GM12878 (cell line): ENCODE results near the gene HOOK2. TPM values are rescaled to one million over a fixed set of nuclear protein-coding genes. Genes with fewer than 3 reads are reported as not detected.

Source experiments
- ATAC-seq: fragments of 200-7000 bp; cut with Tn5 transposase; 3 replicates; pipeline ENCODE4 v1.9.1; 2020; ENCODE audit warnings: mild to moderate bottlenecking, moderate library complexity
- BruUV-seq: library from RNA; stranded (reverse); fragments of 400-500 nt; replicated peaks from 2 replicates; lab custom pipeline; 2021; lab: Mats Ljungman, UMichigan
- CTCF ChIA-PET: fragments of 300-600 bp; sonication (Branson Sonifier 250); formaldehyde crosslinking; extraction: SDS; loops from one replicate; lab custom pipeline; 2021; ENCODE audit warnings: inconsistent platforms; lab: Yijun Ruan, JAX
- POLR2A ChIA-PET: fragments of 350-600 bp; formaldehyde crosslinking; extraction: SDS; loops from one replicate; lab custom pipeline; 2021; ENCODE audit warnings: inconsistent platforms; lab: Charles Lee
- RAD21 ChIA-PET: fragments of 300-600 bp; sonication (Branson Sonifier 250); formaldehyde crosslinking; loops from one replicate; lab custom pipeline; 2023; ENCODE audit warnings: antibody characterized with exemption; ENCODE audit not compliant: unreplicated experiment; lab: Charles Lee
- SMC1A ChIA-PET: fragments of 300-600 bp; sonication (Branson Sonifier 250); formaldehyde crosslinking; loops from one replicate; lab custom pipeline; 2023; ENCODE audit not compliant: unreplicated experiment, uncharacterized antibody; lab: Charles Lee
- DNase-seq: peaks from one replicate; pipeline ENCODE4 v3.0.0-alpha.2; 2011; ENCODE audit warnings: low read depth, low spot score
- FAIRE-seq: peaks from 3 replicates; lab custom pipeline; 2011; peaks lifted over from hg19 to GRCh38; lab: Jason Lieb, UNC
- H2AFZ ChIP-seq: 2 replicates; pipeline ENCODE4 v1.6.0; 2011; ENCODE audit warnings: low read depth, low read length, control low read depth; ENCODE audit not compliant: control insufficient read depth
- H3K27ac ChIP-seq: 2 replicates; pipeline ENCODE4 v1.5.1; 2011; ENCODE audit warnings: control low read depth; ENCODE audit not compliant: control insufficient read depth, insufficient read depth
- H3K27me3 ChIP-seq, 2 experiments: replicated peaks in 1 of 2; 2 replicates each; pipeline versions ENCODE4 v1.6.0 to v1.6.1; 2011; ENCODE audit warnings: low read length in 1 of 2; ENCODE audit not compliant: control insufficient read depth in 2 of 2, insufficient read depth in 2 of 2
- H3K36me3 ChIP-seq, 2 experiments: 2 replicates each; pipeline ENCODE4 v1.5.1; 2011; ENCODE audit warnings: low read length in 1 of 2; ENCODE audit not compliant: control insufficient read depth in 2 of 2, insufficient read depth in 2 of 2
- H3K4me1 ChIP-seq: 2 replicates; pipeline ENCODE4 v1.6.1; 2011; ENCODE audit warnings: mild to moderate bottlenecking, low read length, moderate library complexity, mixed read lengths; ENCODE audit not compliant: control insufficient read depth, insufficient read depth
- H3K4me2 ChIP-seq: 2 replicates; pipeline ENCODE4 v1.6.0; 2011; ENCODE audit warnings: control low read depth; ENCODE audit not compliant: control insufficient read depth, insufficient read depth
- H3K4me3 ChIP-seq: fragments of 200-600 bp; sonication (generic); 2 replicates; pipeline ENCODE4 v1.5.1; 2016
- H3K79me2 ChIP-seq: 2 replicates; pipeline ENCODE4 v1.6.0; 2011; ENCODE audit warnings: low read length; ENCODE audit not compliant: control insufficient read depth, insufficient read depth
- H3K9ac ChIP-seq: 2 replicates; pipeline ENCODE4 v1.8.0; 2011; ENCODE audit warnings: low read length, control low read depth, mixed read lengths; ENCODE audit not compliant: control insufficient read depth, insufficient read depth
- H3K9me3 ChIP-seq: replicated peaks from 3 replicates; pipeline ENCODE4 v1.5.1; 2011; ENCODE audit warnings: mild to moderate bottlenecking, low read length; ENCODE audit not compliant: control insufficient read depth, insufficient read depth
- H4K20me1 ChIP-seq: 2 replicates; pipeline ENCODE4 v1.6.0; 2011; ENCODE audit not compliant: control insufficient read depth, insufficient read depth
- CHD1 ChIP-seq: IDR thresholded peaks from 2 replicates; pipeline ENCODE4 v1.6.1; 2012; ENCODE audit warnings: low read depth, low read length, improper control_type of control experiment
- CREM ChIP-seq: IDR thresholded peaks from 2 replicates; pipeline ENCODE4 v1.6.1; 2014; ENCODE audit warnings: antibody characterized with exemption, low read depth
- DPF2 ChIP-seq: fragments of 450-650 bp; IDR thresholded peaks from 2 replicates; pipeline ENCODE4 v1.6.1; 2017; ENCODE audit warnings: mild to moderate bottlenecking
- EED ChIP-seq: sonication (generic); IDR thresholded peaks from 2 replicates; pipeline ENCODE4 v1.6.1; 2016; ENCODE audit warnings: antibody characterized with exemption, low read depth
- FOS ChIP-seq: IDR thresholded peaks from 3 replicates; pipeline ENCODE4 v1.6.1; 2011; ENCODE audit warnings: borderline replicate concordance; ENCODE audit not compliant: insufficient read length; ENCODE audit errors: extremely low read depth
- HDGF ChIP-seq: fragments of 450-650 bp; IDR thresholded peaks from 2 replicates; pipeline ENCODE4 v1.6.1; 2016; ENCODE audit warnings: antibody characterized with exemption
- JUNB ChIP-seq: IDR thresholded peaks from 2 replicates; pipeline ENCODE4 v1.6.1; 2016; ENCODE audit warnings: antibody characterized with exemption, mild to moderate bottlenecking
- JUND ChIP-seq: IDR thresholded peaks from 2 replicates; pipeline ENCODE4 v1.6.1; 2012; ENCODE audit warnings: low read depth, mild to moderate bottlenecking, low read length, improper control_type of control experiment, moderate library complexity
- KDM1A ChIP-seq: fragments of 200-600 bp; sonication (generic); IDR thresholded peaks from 2 replicates; pipeline ENCODE4 v1.6.1; 2016; ENCODE audit warnings: borderline replicate concordance
- MTA3 ChIP-seq: IDR thresholded peaks from 2 replicates; pipeline ENCODE4 v1.6.1; 2012; ENCODE audit warnings: low read length, inconsistent platforms, borderline replicate concordance
- RCOR1 ChIP-seq: conservative IDR thresholded peaks from 2 replicates; pipeline ENCODE4 v1.6.1; 2012; ENCODE audit warnings: low read depth, low read length, improper control_type of control experiment
- SKIL ChIP-seq: fragments of 450-650 bp; IDR thresholded peaks from 2 replicates; pipeline ENCODE4 v1.6.1; 2017; ENCODE audit warnings: mild to moderate bottlenecking, low read depth, inconsistent platforms; ENCODE audit not compliant: poor library complexity, severe bottlenecking
- SREBF1 ChIP-seq: IDR thresholded peaks from 2 replicates; pipeline ENCODE4 v1.6.1; 2012; ENCODE audit warnings: mild to moderate bottlenecking, low read length
- TBL1XR1 ChIP-seq: IDR thresholded peaks from 2 replicates; pipeline ENCODE4 v1.6.1; 2012; ENCODE audit warnings: low read depth, low read length, improper control_type of control experiment
- ZBTB33 ChIP-seq: fragments of 450-650 bp; IDR thresholded peaks from 2 replicates; pipeline ENCODE4 v1.6.1; 2017; ENCODE audit warnings: mild to moderate bottlenecking
- ZBTB4 ChIP-seq: fragments of 450-650 bp; formaldehyde crosslinking; IDR thresholded peaks from 2 replicates; pipeline ENCODE4 v1.4.0; 2022; ENCODE audit warnings: mild to moderate bottlenecking, moderate library complexity
- ZZZ3 ChIP-seq: IDR thresholded peaks from 2 replicates; pipeline ENCODE4 v1.6.1; 2011; ENCODE audit warnings: low read depth; ENCODE audit not compliant: control insufficient read depth, insufficient read length
- WGBS: methylation state at CpG from one replicate; pipeline ENCODE4 v1.1.6; 2016; ENCODE audit warnings: low lambda C conversion rate; ENCODE audit not compliant: insufficient replicate concordance, insufficient coverage; ENCODE audit errors: missing lambda C conversion rate; 5-methylcytosine and 5-hydroxymethylcytosine counted together
- in situ Hi-C: fragments of 300-500 bp; cut with MboI; formaldehyde crosslinking; loops from 9 replicates; pipeline ENCODE4 v1.14.3; 2018; ENCODE audit warnings: mixed read lengths
- intact Hi-C: fragments of 100-400 bp; cut with micrococcal nuclease; formaldehyde crosslinking; loops from one replicate; pipeline ENCODE4 v1.14.2; 2022; ENCODE audit not compliant: unreplicated experiment
- polyA plus RNA-seq, 11 experiments: library from polyadenylated mRNA; depleted of rRNA in 4 of 11; unstranded in 6 of 11; stranded (reverse) in 5 of 11; fragments of >200 nt; fragmentation: Nextera tagmentation in 4 of 11; fragmentation: Illumina TruSeq in 1 of 11; extraction: Ambion mirVana in 4 of 11; extraction: Trizol in 1 of 11; gene quantifications; 1 replicate in 1 of 11; 2 replicates in 10 of 11; pipeline versions ENCODE4 v1.2.1 to v1.2.3, GENCODE V29; 2011 to 2016; ENCODE audit warnings: inconsistent platforms in 2 of 11, missing spikeins in 2 of 11, low read depth in 1 of 11
- total RNA-seq, 4 experiments: library from RNA; depleted of rRNA in 3 of 4; stranded (reverse); fragments of >200 nt in 3 of 4; fragmentation: Illumina TruSeq in 1 of 4; extraction: Trizol in 1 of 4; gene quantifications; 2 replicates each; pipeline versions ENCODE4 v1.2.1 to v1.2.3, GENCODE V29; 2013 to 2021

Gene HOOK2
- total and polyA plus RNA-seq, 10 of the 15 experiments (the other 5 are each of a cell fraction or from before 2014, with no cell fraction given), result 1.5 to 9.6 (median 6.2) TPM

GRCh38 chr19:12792051-12792852 lies 16.9 kb upstream of the HOOK2 start:
- in situ Hi-C loops, result no loop called here
- BruUV-seq, result no TSS peak
- CTCF ChIA-PET, result interaction anchor here (0.8 to 12.9 kb wide), 6 partner anchors 11 to 108 kb away, joined by 3 to 537 read pairs (median 4); partner anchors contain the start of genes GET3 and HOOK2
- RAD21 ChIA-PET, result interaction anchor here (0.9 to 11.4 kb wide), 7 partner anchors 9 to 58 kb away, joined by 3 to 303 read pairs (median 4); partner anchors contain the start of genes HOOK2 and TRIR
- Histone ChIP-seq H3K27me3 (no peaks in the 10 kb centered on the region), H3K4me3 (peak overlapping the region; percentile 87), H3K4me2 (peak overlapping the region; percentile 97), H2AFZ (no peak overlapping the region), H3K4me1 (peaks cover 37% of the 10 kb centered on the region), H3K27ac (peak overlapping the region; percentile 95), H3K36me3 (no peaks in the 10 kb centered on the region), H4K20me1 (no peaks in the 10 kb centered on the region), H3K9ac (peak overlapping the region; percentile 95), H3K9me3 (no peaks in the 10 kb centered on the region; the same call in 2 of the 3 replicates), H3K79me2 (peaks cover 42% of the 10 kb centered on the region)
- intact Hi-C loops, result no loop called here
- FAIRE-seq (no peak), DNase-seq (no peak), ATAC-seq (peak; percentile 4)
- POLR2A ChIA-PET, result interaction anchor here (0.6 to 8.2 kb wide), 15 partner anchors 8 to 360 kb away, joined by 3 to 303 read pairs (median 4); partner anchors contain the start of genes GCDH, GET3, HOOK2 and MAN2B1
- WGBS, result 1% methylated on average over 79 of the region's 84 CpGs
- SMC1A ChIA-PET, result interaction anchor here (1.3 to 11.5 kb wide), 3 partner anchors 13 to 58 kb away, joined by 3 to 240 read pairs (median 3); partner anchors contain the start of gene TRIR
- TF ChIP-seq SREBF1 (no peak), CREM (peak; percentile 41; the same call in 1 of the 2 replicates), JUND (no peak), ZBTB4 (CRISPR knock-in tag) (no peak), TBL1XR1 (no peak), ZBTB33 (no peak), KDM1A (no peak), MTA3 (no peak), CHD1 (0 out of 2 replicates have a peak, but pooled peaks have one; percentile 84), DPF2 (0 out of 2 replicates have a peak, but pooled peaks have one; percentile 69), ZZZ3 (no peak), JUNB (no peak), FOS (no peak), EED (no peak), RCOR1 (no peak), HDGF (peak; percentile 83; the same call in 1 of the 2 replicates), SKIL (no peak)
